Naive thymus-derived CD4-positive, alpha-beta T cell (primary cell): Measurements from ENCODE around the gene C19orf18. TPM values are rescaled to one million over a fixed set of nuclear protein-coding genes. Genes with fewer than 3 reads are reported as not detected.
"Not testable (repeated sequence)": the region's sequence is repeated elsewhere in the genome, so short reads cannot be mapped to it uniquely, and the experiment has no call there.

Experiments
- ATAC-seq: fragments of 150-1000 bp; cut with Tn5 transposase; 2 replicates; pipeline ENCODE4 v1.10.0; 2021; ENCODE audit warnings: mild to moderate bottlenecking, moderate library complexity
- CTCF ChIA-PET: fragments of 350-600 bp; sonication (Branson Sonifier 250); formaldehyde crosslinking; loops from one replicate; lab custom pipeline; 2021; ENCODE audit warnings: antibody characterized with exemption; lab: Charles Lee
- POLR2A ChIA-PET: fragments of 350-600 bp; sonication (Branson Sonifier 250); formaldehyde crosslinking; loops from one replicate; lab custom pipeline; 2021; ENCODE audit warnings: antibody characterized with exemption, inconsistent platforms; lab: Charles Lee
- DNase-seq, 9 donors: peaks; one replicate each; pipeline versions ENCODE4 v3.0.0 to v3.0.0-alpha.2; 2020 to 2022; ENCODE audit warnings: mixed read lengths in 1 of 9
- H3K27ac ChIP-seq: one replicate; pipeline ENCODE4 v1.7.0; 2013; ENCODE audit warnings: mild to moderate bottlenecking, low read depth, low read length, moderate library complexity
- H3K27me3 ChIP-seq, 2 donors: one replicate each; pipeline ENCODE4 v1.7.0; 2013; ENCODE audit warnings: low read length in 2 of 2, mild to moderate bottlenecking in 2 of 2, moderate library complexity in 2 of 2; ENCODE audit not compliant: control insufficient read depth in 2 of 2, insufficient read depth in 2 of 2
- H3K36me3 ChIP-seq, 3 experiments: 1 replicate in 2 of 3; 2 replicates in 1 of 3; pipeline ENCODE4 v1.7.0; 2013; ENCODE audit warnings: low read length in 3 of 3, mild to moderate bottlenecking in 3 of 3, moderate library complexity in 1 of 3; ENCODE audit not compliant: insufficient read depth in 3 of 3, control insufficient read depth in 2 of 3
- H3K4me1 ChIP-seq, 2 donors: one replicate each; pipeline ENCODE4 v1.7.0; 2013; ENCODE audit warnings: low read length in 2 of 2, mild to moderate bottlenecking in 2 of 2, moderate library complexity in 1 of 2; ENCODE audit not compliant: control insufficient read depth in 2 of 2, insufficient read depth in 2 of 2
- H3K4me3 ChIP-seq: 2 replicates; pipeline ENCODE4 v1.7.0; 2013; ENCODE audit warnings: mild to moderate bottlenecking, low read length
- H3K9me3 ChIP-seq, 3 experiments: 1 replicate in 2 of 3; 2 replicates in 1 of 3; pipeline ENCODE4 v1.7.0; 2013; ENCODE audit warnings: low read length in 3 of 3; ENCODE audit not compliant: control insufficient read depth in 2 of 3
- H3K27ac Mint-ChIP-seq, 9 donors: one replicate each; pipeline ENCODE4 v1.8.0; 2020 to 2022; ENCODE audit warnings: mixed read lengths in 9 of 9, mild to moderate bottlenecking in 8 of 9, moderate library complexity in 5 of 9, inconsistent platforms in 2 of 9
- H3K27me3 Mint-ChIP-seq, 5 donors: one replicate each; pipeline ENCODE4 v1.8.0; 2021 to 2022; ENCODE audit warnings: mixed read lengths in 5 of 5, mild to moderate bottlenecking in 1 of 5
- H3K36me3 Mint-ChIP-seq, 5 donors: one replicate each; pipeline ENCODE4 v1.8.0; 2020 to 2022; ENCODE audit warnings: mixed read lengths in 5 of 5, mild to moderate bottlenecking in 3 of 5, inconsistent platforms in 1 of 5
- H3K4me1 Mint-ChIP-seq, 7 donors: one replicate each; pipeline ENCODE4 v1.8.0; 2020 to 2022; ENCODE audit warnings: mixed read lengths in 7 of 7, mild to moderate bottlenecking in 3 of 7, inconsistent platforms in 1 of 7
- H3K4me3 Mint-ChIP-seq, 10 donors: one replicate each; pipeline ENCODE4 v1.8.0; 2020 to 2022; ENCODE audit warnings: mild to moderate bottlenecking in 10 of 10, mixed read lengths in 10 of 10, moderate library complexity in 6 of 10, inconsistent platforms in 2 of 10
- H3K9me3 Mint-ChIP-seq, 11 donors: one replicate each; pipeline ENCODE4 v1.8.0; 2020 to 2022; ENCODE audit warnings: mixed read lengths in 11 of 11, mild to moderate bottlenecking in 4 of 11, inconsistent platforms in 1 of 11, moderate library complexity in 1 of 11
- intact Hi-C, 2 donors: fragments of 100-400 bp; cut with micrococcal nuclease; formaldehyde crosslinking; loops; one replicate each; pipeline ENCODE4 v1.15.1; 2023
- polyA plus RNA-seq, 2 donors: library from polyadenylated mRNA; unstranded; fragments of 300-500 nt; fragmentation: Illumina TruSeq; gene quantifications; one replicate each; pipeline ENCODE4 v1.2.3, GENCODE V29; 2021
- total RNA-seq, 6 experiments: library from RNA in 5 of 6; stranded (reverse) in 5 of 6; gene quantifications; 1 replicate in 5 of 6; 2 replicates in 1 of 6; pipeline ENCODE4 v1.2.3 and lab custom pipeline; 2021 to 2026

C19orf18 gene
- total and polyA plus RNA-seq, 7 experiments from 2014 or later: 0.44 to 2.0 (median 1.5) TPM; not detected in 3

GRCh38 chr19:58009666-58010301 is 35.5 kb upstream of the C19orf18 start:
- H3K36me3 ChIP-seq: peaks cover 0 to 13% (median 6%) of the 10 kb centered on the region in 3 experiments
- Mint-ChIP-seq H3K4me1 (peaks cover 0 to 4% (median under 1%) of the 10 kb centered on the region in 7 donors), H3K27me3 (peaks cover 0 to 14% (median 4%) of the 10 kb centered on the region in 5 donors), H3K9me3 (peaks cover 4 to 94% (median 64%) of the 10 kb centered on the region in 11 donors), H3K4me3 (peak overlapping the region in 7 of 10 donors; percentile 35 to 79 (median 57)), H3K36me3 (peaks cover 15 to 40% (median 35%) of the 10 kb centered on the region in 5 donors), H3K27ac (peak overlapping the region in 5 of 9 donors; percentile 12 to 62 (median 25))
- no peaks in the 10 kb centered on the region for H3K27me3 ChIP-seq
- peak overlapping the region; percentile 57 for H3K27ac ChIP-seq
- ATAC-seq (peak; percentile 92), DNase-seq (peak in 7 of 9 donors; percentile 26 to 67 (median 45))
- intact Hi-C loops: loop anchor here in 1 of 2 donors (5.0 kb wide), 1 partner anchor 532 kb away; the partner anchor contains the start of gene ZNF772
- peak overlapping the region; percentile 46 for H3K4me3 ChIP-seq
- ChIA-PET POLR2A (no interaction called here), CTCF (no interaction called here)
- H3K4me1 ChIP-seq: no peaks in the 10 kb centered on the region
- peaks cover 0 to 75% (median 23%) of the 10 kb centered on the region in 3 experiments for H3K9me3 ChIP-seq

DNA sequence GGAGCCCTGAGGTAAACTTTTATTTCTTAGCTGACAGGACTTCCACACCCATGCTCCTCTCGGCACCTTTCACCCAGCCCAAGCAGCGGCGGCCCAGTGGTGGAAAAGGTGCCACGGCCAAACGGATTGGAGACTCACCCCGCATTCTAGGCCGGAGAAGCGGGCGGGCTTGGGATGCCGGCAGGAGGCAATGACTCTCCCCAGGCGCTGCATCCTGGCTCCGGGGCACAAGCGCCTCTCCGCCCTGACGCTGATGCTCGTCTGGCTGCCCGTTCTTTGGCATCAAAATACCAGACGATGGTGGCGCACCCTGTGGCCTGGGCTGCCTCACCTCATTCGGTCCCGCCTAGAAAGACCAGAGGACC is 34.9 kb upstream of the C19orf18 start:
- CTCF ChIA-PET: no interaction called here
- Histone ChIP-seq H3K27ac (no peak overlapping the region), H3K4me3 (peak overlapping the region; percentile 46), H3K27me3 (no peaks in the 10 kb centered on the region), H3K36me3 (peaks cover 0 to 18% (median 6%) of the 10 kb centered on the region in 3 experiments), H3K4me1 (no peaks in the 10 kb centered on the region), H3K9me3 (peaks cover 0 to 80% (median 28%) of the 10 kb centered on the region in 3 experiments)
- Mint-ChIP-seq H3K36me3 (peaks cover 20 to 45% (median 40%) of the 10 kb centered on the region in 5 donors), H3K4me1 (peaks cover 0 to 6% (median 4%) of the 10 kb centered on the region in 7 donors), H3K27me3 (peaks cover 0 to 14% (median 4%) of the 10 kb centered on the region in 5 donors), H3K9me3 (peaks cover 7 to 94% (median 69%) of the 10 kb centered on the region in 11 donors), H3K27ac (peak overlapping the region in 1 of 9 donors; percentile 29), H3K4me3 (peak overlapping the region in 4 of 10 donors; percentile 14 to 79 (median 62))
- POLR2A ChIA-PET: no interaction called here
- no peak for DNase-seq
- ATAC-seq: peak; percentile 3
- intact Hi-C loops: loop anchor here in 1 of 2 donors (5.0 kb wide), 1 partner anchor 532 kb away; the partner anchor contains the start of gene ZNF772

GRCh38 chr19:58008877-58009276 is 34.5 kb upstream of the C19orf18 start:
- H3K4me1 ChIP-seq, CTCF ChIA-PET, POLR2A ChIA-PET, DNase-seq, ATAC-seq, H3K4me3 ChIP-seq, H3K27me3 ChIP-seq, H3K27ac ChIP-seq, H3K4me1 Mint-ChIP-seq: not testable (repeated sequence)
- Histone ChIP-seq H3K36me3 (peaks cover 0 to 22% (median 6%) of the 10 kb centered on the region in 3 experiments), H3K9me3 (peaks cover 0 to 84% (median 32%) of the 10 kb centered on the region in 3 experiments)
- intact Hi-C loops: loop anchor here in 1 of 2 donors (5.0 kb wide), 1 partner anchor 532 kb away; the partner anchor contains the start of gene ZNF772
- Mint-ChIP-seq H3K36me3 (peaks cover 24 to 49% (median 44%) of the 10 kb centered on the region in 5 donors), H3K27me3 (peaks cover 0 to 13% (median 4%) of the 10 kb centered on the region in 5 donors), H3K4me3 (peak overlapping the region in 3 of 10 donors; percentile 9 to 79 (median 14)), H3K9me3 (peaks cover 7 to 94% (median 72%) of the 10 kb centered on the region in 11 donors), H3K27ac (peak overlapping the region in 1 of 9 donors; percentile 29)

DNA sequence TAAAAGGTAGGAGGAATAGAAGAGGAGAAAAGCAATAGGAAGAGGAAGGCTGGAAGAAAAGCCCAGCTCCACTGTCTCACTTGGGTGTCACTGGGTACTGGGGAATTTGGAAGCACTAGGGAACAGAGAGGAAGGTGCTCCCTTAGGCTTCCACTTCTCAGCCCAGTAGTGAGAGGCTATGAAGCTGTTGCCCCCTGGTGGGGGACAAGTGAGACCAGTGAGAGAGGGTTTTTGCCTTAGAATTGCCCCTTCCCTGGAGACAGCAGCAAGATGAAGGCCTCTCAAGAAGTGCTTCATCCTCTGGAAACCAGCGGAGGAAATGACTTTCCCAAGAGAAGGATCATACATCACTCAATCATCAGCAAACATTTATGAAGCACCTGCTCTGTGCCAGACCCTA is 33.0 kb upstream of the C19orf18 start:
- Mint-ChIP-seq H3K4me1 (peaks cover 0 to 18% (median 13%) of the 10 kb centered on the region in 7 donors), H3K36me3 (peaks cover 20 to 60% (median 46%) of the 10 kb centered on the region in 5 donors), H3K9me3 (peaks cover 3 to 91% (median 70%) of the 10 kb centered on the region in 11 donors), H3K27ac (peak overlapping the region in 1 of 9 donors; percentile 17), H3K27me3 (peaks cover 0 to 5% (median 4%) of the 10 kb centered on the region in 5 donors), H3K4me3 (peak overlapping the region in 2 of 10 donors; percentile 2 to 23)
- intact Hi-C loops: loop anchor here in 1 of 2 donors (5.0 kb wide), 1 partner anchor 530 kb away; the partner anchor contains the start of gene ZNF772
- H3K27me3 ChIP-seq: no peaks in the 10 kb centered on the region
- DNase-seq (no peak), ATAC-seq (no peak)
- H3K4me3 ChIP-seq: no peak overlapping the region
- ChIA-PET CTCF (no interaction called here), POLR2A (no interaction called here)
- H3K36me3 ChIP-seq: peaks cover 0 to 31% (median 6%) of the 10 kb centered on the region in 3 experiments
- H3K9me3 ChIP-seq: peaks cover 0 to 85% (median 41%) of the 10 kb centered on the region in 3 experiments
- H3K27ac ChIP-seq: no peak overlapping the region
- H3K4me1 ChIP-seq: peaks cover 4 to 7% of the 10 kb centered on the region in 2 donors

DNA sequence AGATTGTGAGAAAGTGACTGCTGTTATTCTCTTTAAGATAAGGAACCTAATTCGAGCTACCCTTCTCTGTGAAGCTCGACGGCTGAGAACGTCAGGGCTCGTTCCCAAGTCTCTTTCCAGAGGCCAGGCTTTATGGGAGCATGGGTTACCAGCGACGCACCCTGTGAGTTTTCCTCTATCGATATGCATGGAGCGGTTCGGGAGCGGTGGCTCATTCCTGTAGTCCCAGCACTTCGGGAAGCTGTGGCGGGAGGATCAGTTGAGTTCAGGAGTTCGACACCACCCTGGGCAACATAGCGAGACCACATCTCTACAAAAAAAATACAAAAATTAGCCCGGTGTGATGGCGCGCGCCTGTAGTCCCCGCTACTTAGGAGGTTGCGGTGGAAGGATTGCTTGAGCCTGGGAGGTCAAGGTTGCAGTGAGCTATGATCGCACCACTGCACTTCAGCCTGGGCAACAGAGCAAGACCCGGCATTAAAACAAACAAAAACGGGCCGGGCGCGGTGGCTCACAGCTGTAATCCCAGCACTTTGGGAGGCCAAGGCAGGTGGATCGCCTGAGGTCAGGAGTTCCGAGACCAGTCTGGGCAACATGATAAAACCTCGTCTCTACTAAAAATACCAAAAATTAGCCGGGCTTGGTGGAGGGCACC is 29.0 kb upstream of the C19orf18 start:
- peaks cover 3 to 93% (median 72%) of the 10 kb centered on the region in 11 donors for H3K9me3 Mint-ChIP-seq
- H3K27ac Mint-ChIP-seq: peak overlapping the region; percentile 36 to 91 (median 81)
- H3K36me3 Mint-ChIP-seq: peaks cover 32 to 85% (median 75%) of the 10 kb centered on the region in 5 donors
- CTCF ChIA-PET: no interaction called here
- H3K4me3 Mint-ChIP-seq: peak overlapping the region; percentile 80 to 90 (median 86)
- Histone ChIP-seq H3K36me3 (peaks cover 0 to 54% (median 9%) of the 10 kb centered on the region in 3 experiments), H3K9me3 (peaks cover 0 to 68% (median 39%) of the 10 kb centered on the region in 3 experiments), H3K4me3 (peak overlapping the region; percentile 91), H3K27me3 (no peaks in the 10 kb centered on the region), H3K27ac (peak overlapping the region; percentile 90), H3K4me1 (peaks cover 14 to 18% of the 10 kb centered on the region in 2 donors)
- DNase-seq (peak in 1 of 9 donors; percentile 2), ATAC-seq (no peak)
- intact Hi-C loops: loop anchor here (2.0 to 5.0 kb wide), 4 partner anchors 149 to 1688 kb away; partner anchors contain the start of genes ZNF211 (in 1 of the 2), ZNF329 (in 1 of the 2), ZNF416 (in 1 of the 2) and ZSCAN5A (in 1 of the 2)
- H3K27me3 Mint-ChIP-seq: no peaks in the 10 kb centered on the region
- peaks cover 15 to 38% (median 27%) of the 10 kb centered on the region in 7 donors for H3K4me1 Mint-ChIP-seq
- POLR2A ChIA-PET: interaction anchor here (0.6 to 2.9 kb wide), 25 partner anchors 8 to 763 kb away, joined by 3 to 17 read pairs (median 3); partner anchors contain the start of genes ZNF135, ZNF211, ZNF274 and ZNF417
